Thyroid gland (tissue), 4 donors: ENCODE measurements around the gene HMX3. TPM values are rescaled to one million over a fixed set of nuclear protein-coding genes. Genes with fewer than 3 reads are reported as not detected.

Source experiments
- DNase-seq, 2 donors: peaks; one replicate each; pipeline ENCODE4 v3.0.0-alpha.2; 2019
- H3K27ac ChIP-seq, 3 donors: fragments of 200-600 bp; sonication (generic); 1 replicate in 2 of 3; 2 replicates in 1 of 3; pipeline ENCODE4 v1.5.1; 2016 to 2019; ENCODE audit warnings: mild to moderate bottlenecking in 1 of 3, moderate library complexity in 1 of 3
- H3K27me3 ChIP-seq: fragments of 200-600 bp; sonication (generic); one replicate; pipeline ENCODE4 v1.5.1; 2019
- H3K36me3 ChIP-seq, 2 donors: fragments of 200-600 bp; sonication (generic); one replicate each; pipeline ENCODE4 v1.5.1; 2016 to 2019
- H3K4me1 ChIP-seq, 2 donors: fragments of 200-600 bp; sonication (generic); one replicate each; pipeline ENCODE4 v1.5.1; 2017 to 2019
- H3K4me3 ChIP-seq, 3 donors: fragments of 200-600 bp; sonication (generic); replicated peaks in 1 of 3; 1 replicate in 2 of 3; 2 replicates in 1 of 3; pipeline ENCODE4 v1.5.1; 2016; ENCODE audit warnings: mild to moderate bottlenecking in 1 of 3
- H3K9me3 ChIP-seq: fragments of 200-600 bp; sonication (generic); one replicate; pipeline ENCODE4 v1.5.1; 2017
- CTCF ChIP-seq, 6 experiments: fragments of 200-600 bp in 3 of 6; fragments of 450-650 bp in 3 of 6; sonication (generic) in 3 of 6; IDR thresholded peaks; one replicate each; pipeline ENCODE4 v1.5.1; 2016 to 2019; ENCODE audit warnings: antibody characterized with exemption in 6 of 6, mild to moderate bottlenecking in 2 of 6, inconsistent platforms in 1 of 6, moderate library complexity in 1 of 6
- POLR2A ChIP-seq, 2 donors: fragments of 450-650 bp; IDR thresholded peaks; one replicate each; pipeline ENCODE4 v1.6.1; 2017; ENCODE audit warnings: antibody characterized with exemption in 2 of 2, mild to moderate bottlenecking in 2 of 2, moderate library complexity in 1 of 2
- WGBS, 2 donors: methylation state at CpG; one replicate each; pipeline ENCODE4 v1.1.5; 2017; 5-methylcytosine and 5-hydroxymethylcytosine counted together
- intact Hi-C: fragments of 100-400 bp; cut with DNase I; formaldehyde crosslinking; loops from one replicate; pipeline ENCODE4 v1.15.1; 2023
- total RNA-seq, 4 donors: library from RNA; depleted of rRNA; stranded (reverse); fragments of >200 nt; gene quantifications; one replicate each; pipeline ENCODE4 v1.2.3, GENCODE V29; 2016

Gene HMX3
- total RNA-seq, 4 donors from 2014 or later: not detected

- no peak overlapping the region for H3K4me3 ChIP-seq
- no peak for TF ChIP-seq CTCF (IDR thresholded peaks at IDR 0.05)
- TF ChIP-seq POLR2A (IDR thresholded peaks at IDR 0.05): no peak
Measured at GRCh38 chr10:123150271-123150985, 14.7 kb downstream of the HMX3 start.

GRCh38 chr10:123150986-123151736 lies 15.4 kb downstream of the HMX3 start:
- H3K27ac ChIP-seq: no peak overlapping the region
- 5 to 7% methylated on average over 28 to 41 of the region's 56 CpGs for WGBS, 2 donors
- intact Hi-C loops: loop anchor here (10.0 kb wide), 1 partner anchor 166 kb away; the partner anchor contains the start of gene PSTK
- H3K9me3 ChIP-seq: no peaks in the 10 kb centered on the region
- H3K36me3 ChIP-seq: no peaks in the 10 kb centered on the region
- H3K4me1 ChIP-seq: peaks cover 13 to 53% of the 10 kb centered on the region in 2 donors
- no peak for DNase-seq
- no peak overlapping the region for H3K4me3 ChIP-seq
- H3K27me3 ChIP-seq: peaks cover 52% of the 10 kb centered on the region
- TF ChIP-seq POLR2A (IDR thresholded peaks at IDR 0.05) (no peak), CTCF (IDR thresholded peaks at IDR 0.05) (no peak)

More at GRCh38 chr10:123150271-123150985, 14.7 kb downstream of the HMX3 start:
- no peak overlapping the region for H3K27ac ChIP-seq
- WGBS, 2 donors: 8 to 12% methylated on average over 23 to 24 of the region's 34 CpGs
- intact Hi-C loops: loop anchor here (10.0 kb wide), 1 partner anchor 166 kb away; the partner anchor contains the start of gene PSTK
- H3K9me3 ChIP-seq: no peaks in the 10 kb centered on the region
- no peak for DNase-seq
- no peaks in the 10 kb centered on the region for H3K36me3 ChIP-seq
- peaks cover 11 to 52% of the 10 kb centered on the region in 2 donors for H3K4me1 ChIP-seq
- peaks cover 56% of the 10 kb centered on the region for H3K27me3 ChIP-seq

DNA sequence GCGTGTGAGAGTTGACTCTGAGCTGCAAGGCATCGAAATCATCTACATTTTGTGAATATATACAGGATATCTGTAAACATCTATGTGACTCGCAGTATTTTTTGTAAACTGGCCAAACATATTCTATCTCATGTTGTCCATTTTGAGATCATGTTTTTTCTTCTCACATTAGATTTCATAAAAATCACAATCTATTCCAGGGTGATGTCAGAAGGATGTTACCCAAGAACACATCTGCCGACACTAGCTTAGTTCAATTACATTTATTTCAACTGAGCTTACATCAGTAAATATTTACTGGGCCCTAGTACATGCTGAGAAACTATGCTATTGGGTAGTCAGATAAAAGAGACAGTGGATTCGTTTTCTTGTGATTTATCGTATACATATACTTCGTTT lies 16.0 kb downstream of the HMX3 start:
- Histone ChIP-seq H3K4me3 (no peak overlapping the region), H3K9me3 (no peaks in the 10 kb centered on the region), H3K27me3 (peaks cover 47% of the 10 kb centered on the region), H3K4me1 (peaks cover 13 to 51% of the 10 kb centered on the region in 2 donors), H3K36me3 (no peaks in the 10 kb centered on the region), H3K27ac (no peak overlapping the region)
- WGBS, 2 donors: 14 to 21% methylated on average over 7 of the region's 7 CpGs
- DNase-seq: no peak
- intact Hi-C loops: loop anchor here (10.0 kb wide), 1 partner anchor 167 kb away; the partner anchor contains the start of gene PSTK
- no peak for TF ChIP-seq POLR2A (IDR thresholded peaks at IDR 0.05)
- TF ChIP-seq CTCF (IDR thresholded peaks at IDR 0.05): no peak

DNA sequence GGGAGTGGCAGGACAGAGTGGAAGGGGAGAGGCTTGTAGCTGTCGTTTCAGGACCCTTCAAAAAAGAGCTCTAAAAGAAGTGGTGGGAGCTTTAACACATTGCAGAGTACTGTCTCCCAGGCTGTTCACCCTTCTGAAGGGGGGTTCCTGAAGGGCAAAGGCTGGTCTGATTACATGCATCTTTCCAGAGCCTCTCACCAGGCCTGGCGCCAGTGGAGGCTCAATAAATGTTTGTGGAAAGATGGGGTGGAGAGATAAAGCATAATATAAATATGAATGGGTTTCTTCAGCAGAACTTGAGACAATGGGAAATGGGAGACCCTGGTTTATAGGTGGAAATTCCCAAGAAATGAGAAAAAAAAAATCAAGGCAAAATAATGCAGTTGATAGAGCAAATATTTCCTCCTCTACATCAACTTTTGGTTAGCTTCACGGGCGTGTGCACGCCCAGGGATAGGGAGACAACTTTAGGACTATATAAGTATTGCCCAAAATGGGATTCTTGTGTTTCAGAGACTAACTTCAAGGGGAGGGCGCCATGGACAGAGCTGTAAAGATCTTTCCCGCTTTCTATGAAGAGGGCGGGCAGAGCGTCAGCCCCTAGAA lies 17.8 kb downstream of the HMX3 start:
- H3K4me3 ChIP-seq: no peak overlapping the region

More for the DNA sequence above, 17.8 kb downstream of the HMX3 start:
- WGBS, 2 donors: 38 to 43% methylated on average over 9 of the region's 9 CpGs
- intact Hi-C loops: loop anchor here (10.0 kb wide), 1 partner anchor 169 kb away; the partner anchor contains the start of gene PSTK
- Histone ChIP-seq H3K4me1 (peaks cover 13 to 39% of the 10 kb centered on the region in 2 donors), H3K27ac (no peak overlapping the region), H3K36me3 (no peaks in the 10 kb centered on the region), H3K9me3 (no peaks in the 10 kb centered on the region), H3K27me3 (peaks cover 35% of the 10 kb centered on the region)
- no peak for DNase-seq
- TF ChIP-seq CTCF (IDR thresholded peaks at IDR 0.05) (no peak), POLR2A (IDR thresholded peaks at IDR 0.05) (no peak)
